ENCODE results near the gene DNAJC15.

The DNAJC15 gene

GRCh38 chr13:43089912-43090498 lies 66.6 kb downstream of the DNAJC15 start:
- DNase-seq, result no peak

GRCh38 chr13:43094901-43095300 lies 71.5 kb downstream of the DNAJC15 start:
- no peak for DNase-seq

- no peak for DNase-seq
Observed at GRCh38 chr13:43095771-43096719, 72.7 kb downstream of the DNAJC15 start.

- DNase-seq, result no peak
Observed at GRCh38 chr13:43100667-43101066, 77.3 kb downstream of the DNAJC15 start.

- DNase-seq, result no peak
Observed at GRCh38 chr13:43102304-43102703, 78.9 kb downstream of the DNAJC15 start.

GRCh38 chr13:43107780-43108179 lies 84.4 kb downstream of the DNAJC15 start:
- DNase-seq, result no peak

GRCh38 chr13:43110036-43110435 lies 86.7 kb downstream of the DNAJC15 start:
- DNase-seq, result no peak

GRCh38 chr13:43110658-43111057 lies 87.3 kb downstream of the DNAJC15 start:
- DNase-seq, result no peak

GRCh38 chr13:43111559-43112400 lies 88.4 kb downstream of the DNAJC15 start:
- DNase-seq, result no peak

- no peak for DNase-seq
Observed at GRCh38 chr13:43113603-43114002, 90.2 kb downstream of the DNAJC15 start.

GRCh38 chr13:43114504-43114903 lies 91.1 kb downstream of the DNAJC15 start:
- DNase-seq, result no peak

GRCh38 chr13:43115141-43115540 lies 91.8 kb downstream of the DNAJC15 start:
- DNase-seq, result no peak

- no peak for DNase-seq
Observed at GRCh38 chr13:43116242-43116641, 92.9 kb downstream of the DNAJC15 start.

- no peak for DNase-seq
Observed at GRCh38 chr13:43118521-43118920, 95.1 kb downstream of the DNAJC15 start.

- DNase-seq, result no peak
Observed at GRCh38 chr13:43119206-43119605, 95.8 kb downstream of the DNAJC15 start.

GRCh38 chr13:43122791-43123190 lies 99.4 kb downstream of the DNAJC15 start:
- DNase-seq, result no peak

GRCh38 chr13:43123856-43124255 lies 100.5 kb downstream of the DNAJC15 start:
- DNase-seq, result no peak

- no peak for DNase-seq
Observed at GRCh38 chr13:43124490-43124889, 101.1 kb downstream of the DNAJC15 start.

- DNase-seq, result no peak
Observed at GRCh38 chr13:43126420-43126819, 103.0 kb downstream of the DNAJC15 start.

GRCh38 chr13:43127103-43127798 lies 103.9 kb downstream of the DNAJC15 start:
- DNase-seq, result no peak

- no peak for DNase-seq
Observed at GRCh38 chr13:43127827-43128226, 104.4 kb downstream of the DNAJC15 start.

GRCh38 chr13:43128504-43128961 lies 105.1 kb downstream of the DNAJC15 start:
- DNase-seq, result no peak

- no peak for DNase-seq
Observed at GRCh38 chr13:43129066-43129465, 105.7 kb downstream of the DNAJC15 start.
